ENCODE data around the gene KAZN. TPM values are rescaled to one million over a fixed set of nuclear protein-coding genes. Genes with fewer than 3 reads are reported as not detected.
"Not testable (repeated sequence)": the region's sequence is repeated elsewhere in the genome, so short reads cannot be mapped to it uniquely, and the experiment has no call there.

Gene KAZN
- total and polyA plus RNA-seq, 2 experiments from 2014 or later, result 7.9 to 15.6 TPM

DNA sequence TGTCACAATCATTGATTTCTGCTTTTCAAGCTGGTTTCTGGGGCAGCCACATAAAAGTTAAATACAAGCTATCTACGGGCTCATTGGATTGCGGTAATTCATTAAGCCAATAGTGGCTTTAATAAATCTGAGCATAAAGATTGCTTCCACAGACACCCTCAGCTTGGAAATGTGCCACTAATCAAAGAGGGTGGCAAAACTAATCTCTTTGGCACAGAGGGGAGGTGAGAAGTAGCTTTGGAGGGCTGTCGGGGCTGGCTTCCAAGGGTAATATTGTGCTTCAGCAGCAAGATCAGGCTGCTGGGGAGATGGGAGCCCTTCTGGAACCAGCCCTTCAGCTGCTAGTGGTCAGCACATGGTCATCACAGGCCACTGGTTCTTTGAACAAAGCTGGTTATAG, 21.2 kb upstream of the KAZN start:
- Histone ChIP-seq H3K27ac (no peak overlapping the region), H3K27me3 (no peaks in the 10 kb centered on the region), H3K9me2 (replicated peaks; ENCODE audit: insufficient read depth) (no peaks in the 10 kb centered on the region), H4K20me1 (ENCODE audit: insufficient read depth, poor library complexity, severe bottlenecking) (no peaks in the 10 kb centered on the region), H3K36me3 (replicated peaks; ENCODE audit: insufficient read depth, low read depth) (no peaks in the 10 kb centered on the region), H3K9me3 (ENCODE audit: low read depth) (no peaks in the 10 kb centered on the region), H3K4me3 (no peak overlapping the region), H2AFZ (no peak overlapping the region), H3K4me1 (ENCODE audit: insufficient read depth) (no peaks in the 10 kb centered on the region), H3K79me2 (no peaks in the 10 kb centered on the region), H3K4me2 (no peak overlapping the region)
- TF ChIP-seq EZH2phosphoT487 (IDR thresholded peaks at IDR 0.05; ENCODE audit: low read depth, severe bottlenecking, unreplicated experiment), result no peak
- TF ChIP-seq, protein P1, sequence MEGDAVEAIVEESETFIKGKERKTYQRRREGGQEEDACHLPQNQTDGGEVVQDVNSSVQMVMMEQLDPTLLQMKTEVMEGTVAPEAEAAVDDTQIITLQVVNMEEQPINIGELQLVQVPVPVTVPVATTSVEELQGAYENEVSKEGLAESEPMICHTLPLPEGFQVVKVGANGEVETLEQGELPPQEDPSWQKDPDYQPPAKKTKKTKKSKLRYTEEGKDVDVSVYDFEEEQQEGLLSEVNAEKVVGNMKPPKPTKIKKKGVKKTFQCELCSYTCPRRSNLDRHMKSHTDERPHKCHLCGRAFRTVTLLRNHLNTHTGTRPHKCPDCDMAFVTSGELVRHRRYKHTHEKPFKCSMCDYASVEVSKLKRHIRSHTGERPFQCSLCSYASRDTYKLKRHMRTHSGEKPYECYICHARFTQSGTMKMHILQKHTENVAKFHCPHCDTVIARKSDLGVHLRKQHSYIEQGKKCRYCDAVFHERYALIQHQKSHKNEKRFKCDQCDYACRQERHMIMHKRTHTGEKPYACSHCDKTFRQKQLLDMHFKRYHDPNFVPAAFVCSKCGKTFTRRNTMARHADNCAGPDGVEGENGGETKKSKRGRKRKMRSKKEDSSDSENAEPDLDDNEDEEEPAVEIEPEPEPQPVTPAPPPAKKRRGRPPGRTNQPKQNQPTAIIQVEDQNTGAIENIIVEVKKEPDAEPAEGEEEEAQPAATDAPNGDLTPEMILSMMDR (IDR thresholded peaks at IDR 0.05; ENCODE audit: poor library complexity), result no peak
- no peak for TF ChIP-seq EZH2 (IDR thresholded peaks at IDR 0.05; ENCODE audit: borderline replicate concordance)
- WGBS (ENCODE audit: low lambda C conversion rate, missing lambda C conversion rate), result 94% methylated on average over 3 of the region's 3 CpGs
- no peak for DNase-seq (ENCODE audit: low spot score)

DNA sequence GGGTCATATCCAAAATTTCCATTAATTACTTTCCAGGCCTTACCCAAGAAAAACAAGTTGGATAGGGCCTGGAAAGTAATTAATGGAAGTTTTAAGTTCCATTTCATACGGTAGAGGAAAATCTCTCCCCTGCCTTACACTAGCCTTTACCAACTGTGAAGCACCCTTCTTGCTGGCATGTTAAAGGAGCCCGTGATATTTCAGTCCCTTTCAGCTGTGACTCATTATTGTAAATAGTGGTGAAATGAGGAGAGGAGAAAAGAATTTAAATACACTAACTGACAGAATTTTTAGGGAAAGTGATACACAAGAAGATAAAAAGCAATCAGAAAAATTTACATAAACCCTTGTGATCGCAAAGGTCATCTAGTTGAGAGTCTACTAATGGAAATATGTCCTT, 20.3 kb upstream of the KAZN start:
- Histone ChIP-seq H3K9me3 (ENCODE audit: low read depth) (no peaks in the 10 kb centered on the region), H3K9me2 (replicated peaks; ENCODE audit: insufficient read depth) (no peaks in the 10 kb centered on the region), H3K4me3 (no peak overlapping the region), H3K4me2 (no peak overlapping the region), H3K4me1 (ENCODE audit: insufficient read depth) (no peaks in the 10 kb centered on the region), H3K79me2 (no peaks in the 10 kb centered on the region), H3K27me3 (no peaks in the 10 kb centered on the region), H4K20me1 (ENCODE audit: insufficient read depth, poor library complexity, severe bottlenecking) (no peaks in the 10 kb centered on the region), H3K27ac (no peak overlapping the region), H2AFZ (no peak overlapping the region), H3K36me3 (replicated peaks; ENCODE audit: insufficient read depth, low read depth) (no peaks in the 10 kb centered on the region)
- WGBS (ENCODE audit: low lambda C conversion rate, missing lambda C conversion rate), result 55% methylated on average over 3 of the region's 3 CpGs
- no peak for DNase-seq (ENCODE audit: low spot score)
- TF ChIP-seq EZH2 (IDR thresholded peaks at IDR 0.05; ENCODE audit: borderline replicate concordance) (no peak), EZH2phosphoT487 (IDR thresholded peaks at IDR 0.05; ENCODE audit: low read depth, severe bottlenecking, unreplicated experiment) (no peak)
- TF ChIP-seq, protein P1 (IDR thresholded peaks at IDR 0.05; ENCODE audit: poor library complexity), result no peak

DNA sequence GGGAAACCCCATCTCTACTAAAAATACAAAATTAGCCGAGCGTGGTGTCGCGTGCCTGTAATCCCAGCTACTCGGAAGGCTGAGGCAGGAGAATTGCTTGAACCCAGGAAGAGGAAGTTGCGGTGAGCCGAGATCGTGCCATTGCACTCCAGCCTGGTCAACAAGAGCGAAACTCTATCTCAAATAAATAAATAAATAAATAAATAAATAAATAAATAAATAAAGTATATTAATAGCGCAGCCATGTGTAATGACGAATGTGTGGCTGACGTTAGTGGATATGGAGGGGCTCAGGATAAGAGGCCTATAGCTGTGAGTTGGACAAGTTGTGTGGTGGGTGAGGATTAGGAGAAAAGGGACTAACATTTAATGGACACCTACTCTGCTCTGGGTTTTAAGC, 18.2 kb upstream of the KAZN start:
- H3K4me1 ChIP-seq (ENCODE audit: insufficient read depth); DNase-seq (ENCODE audit: low spot score); H2AFZ ChIP-seq; H4K20me1 ChIP-seq (ENCODE audit: insufficient read depth, poor library complexity, severe bottlenecking); H3K9me2 ChIP-seq (replicated peaks; ENCODE audit: insufficient read depth); H3K36me3 ChIP-seq (replicated peaks; ENCODE audit: insufficient read depth, low read depth); H3K27me3 ChIP-seq; H3K4me3 ChIP-seq; H3K4me2 ChIP-seq; H3K27ac ChIP-seq; H3K9me3 ChIP-seq (ENCODE audit: low read depth); H3K79me2 ChIP-seq: not testable (repeated sequence)
- WGBS (ENCODE audit: low lambda C conversion rate, missing lambda C conversion rate), result 98% methylated on average over 12 of the region's 12 CpGs

DNA sequence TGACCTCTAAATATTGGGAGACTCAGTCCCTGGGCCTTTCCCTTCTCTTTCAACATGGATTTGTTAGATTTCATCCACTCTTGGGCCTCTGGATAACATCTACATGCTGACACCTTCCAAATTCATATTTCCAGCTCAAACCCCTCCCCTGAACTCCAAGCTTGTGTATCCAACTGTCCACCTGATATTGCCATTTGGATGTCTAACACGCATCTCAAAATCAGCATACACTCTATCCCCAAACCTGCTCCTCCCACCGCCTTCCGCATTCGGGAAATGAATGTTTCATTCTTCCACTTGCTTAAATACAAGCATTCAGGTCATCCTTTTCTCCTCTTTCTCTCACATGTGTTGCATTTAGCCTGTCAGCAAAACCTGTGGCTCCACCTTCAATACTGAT, 17.5 kb upstream of the KAZN start:
- WGBS (ENCODE audit: low lambda C conversion rate, missing lambda C conversion rate), result 98% methylated on average over 4 of the region's 4 CpGs
- Histone ChIP-seq H3K79me2 (no peaks in the 10 kb centered on the region), H3K27ac (no peak overlapping the region), H3K4me3 (no peak overlapping the region), H3K27me3 (no peaks in the 10 kb centered on the region), H2AFZ (no peak overlapping the region), H4K20me1 (ENCODE audit: insufficient read depth, poor library complexity, severe bottlenecking) (no peaks in the 10 kb centered on the region), H3K4me1 (ENCODE audit: insufficient read depth) (no peaks in the 10 kb centered on the region), H3K4me2 (no peak overlapping the region), H3K9me2 (replicated peaks; ENCODE audit: insufficient read depth) (no peaks in the 10 kb centered on the region), H3K9me3 (ENCODE audit: low read depth) (no peaks in the 10 kb centered on the region), H3K36me3 (replicated peaks; ENCODE audit: insufficient read depth, low read depth) (no peaks in the 10 kb centered on the region)
- TF ChIP-seq, protein P1 (IDR thresholded peaks at IDR 0.05; ENCODE audit: poor library complexity), result no peak
- TF ChIP-seq EZH2 (IDR thresholded peaks at IDR 0.05; ENCODE audit: borderline replicate concordance) (no peak), EZH2phosphoT487 (IDR thresholded peaks at IDR 0.05; ENCODE audit: low read depth, severe bottlenecking, unreplicated experiment) (no peak)
- no peak for DNase-seq (ENCODE audit: low spot score)
